WERI-Rb-1 (cell line): ENCODE data around the gene LATS2.
"Not testable (repeated sequence)": the region's sequence is repeated elsewhere in the genome, so short reads cannot be mapped to it uniquely, and the experiment has no call there.

Experiments
- DNase-seq: peaks from one replicate; pipeline ENCODE4 v3.0.0-alpha.2; 2020
- H3K27ac ChIP-seq: fragments of 250-450 bp; sonication (Bioruptor Pico); 2 replicates; pipeline ENCODE4 v1.5.1; 2020; ENCODE audit warnings: mild to moderate bottlenecking, moderate library complexity
- H3K27me3 ChIP-seq: fragments of 250-450 bp; sonication (Bioruptor Pico); 2 replicates; pipeline ENCODE4 v1.5.1; 2021; ENCODE audit warnings: mild to moderate bottlenecking, low read depth, moderate library complexity; ENCODE audit not compliant: insufficient read depth, severe bottlenecking
- H3K36me3 ChIP-seq: fragments of 250-450 bp; sonication (Bioruptor Pico); 2 replicates; pipeline ENCODE4 v1.5.1; 2020; ENCODE audit warnings: mild to moderate bottlenecking, moderate library complexity
- H3K4me3 ChIP-seq: 2 replicates; pipeline ENCODE4 v1.5.1; 2011; ENCODE audit warnings: low read depth, mild to moderate bottlenecking, control low read depth, low read length
- H3K9me3 ChIP-seq: fragments of 250-450 bp; sonication (Bioruptor Pico); 2 replicates; pipeline ENCODE4 v1.5.1; 2021; ENCODE audit warnings: mild to moderate bottlenecking, moderate library complexity; ENCODE audit not compliant: severe bottlenecking
- CTCF ChIP-seq: IDR thresholded peaks from 2 replicates; pipeline ENCODE4 v1.5.1; 2011; ENCODE audit warnings: low read depth, mild to moderate bottlenecking, control low read depth, inconsistent platforms, low read length

The LATS2 gene

GRCh38 chr13:20967340-20967739 lies 94.0 kb downstream of the LATS2 start:
- TF ChIP-seq CTCF: no peak
- no peak for DNase-seq
- no peaks in the 10 kb centered on the region for H3K36me3 ChIP-seq
- no peaks in the 10 kb centered on the region for H3K9me3 ChIP-seq
- H3K27ac ChIP-seq: no peak overlapping the region
- no peaks in the 10 kb centered on the region for H3K27me3 ChIP-seq
- H3K4me3 ChIP-seq: no peak overlapping the region

DNA sequence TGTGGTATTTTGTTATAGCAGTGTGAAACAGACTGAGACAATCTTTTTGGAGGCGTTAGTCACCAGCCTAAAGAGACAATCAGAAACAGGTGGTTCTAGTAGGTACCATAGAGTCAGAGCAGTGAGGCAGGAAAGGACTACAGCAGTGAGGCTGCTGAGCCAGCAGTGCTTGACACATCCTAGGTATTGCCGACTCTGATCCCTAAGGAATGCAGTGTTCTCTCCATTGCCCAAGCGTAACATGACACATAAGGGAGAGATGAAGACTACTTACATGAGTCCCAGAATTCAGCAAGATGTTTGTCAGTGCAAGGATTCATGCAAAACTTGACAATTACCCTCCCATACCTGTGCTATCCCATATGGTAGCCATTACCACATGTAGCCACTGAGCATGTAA lies 96.5 kb downstream of the LATS2 start:
- H3K36me3 ChIP-seq: no peaks in the 10 kb centered on the region
- no peak overlapping the region for H3K4me3 ChIP-seq
- no peak for TF ChIP-seq CTCF
- DNase-seq: no peak
- no peaks in the 10 kb centered on the region for H3K27me3 ChIP-seq
- no peak overlapping the region for H3K27ac ChIP-seq
- H3K9me3 ChIP-seq: no peaks in the 10 kb centered on the region

DNA sequence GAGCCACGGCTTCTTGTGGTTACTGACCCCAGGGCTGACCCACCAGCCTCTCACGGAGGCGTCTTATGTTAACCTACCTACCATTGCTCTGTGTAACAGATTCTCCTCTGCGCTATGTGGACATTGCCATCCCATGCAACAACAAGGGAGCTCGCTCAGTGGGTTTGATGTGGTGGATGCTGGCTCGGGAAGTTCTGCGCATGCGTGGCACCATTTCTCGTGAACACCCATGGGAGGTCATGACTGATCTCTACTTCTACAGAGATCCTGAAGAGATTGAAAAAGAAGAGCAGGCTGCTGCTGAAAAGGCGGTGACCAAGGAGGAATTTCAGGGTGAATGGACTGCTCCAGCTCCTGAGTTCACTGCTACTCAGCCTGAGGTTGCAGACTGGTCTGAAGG lies 99.7 kb downstream of the LATS2 start:
- not testable (repeated sequence) for H3K9me3 ChIP-seq, H3K4me3 ChIP-seq, H3K36me3 ChIP-seq, H3K27ac ChIP-seq, DNase-seq, H3K27me3 ChIP-seq

GRCh38 chr13:20960663-20961309 lies 100.6 kb downstream of the LATS2 start:
- Histone ChIP-seq H3K36me3 (no peaks in the 10 kb centered on the region), H3K9me3 (no peaks in the 10 kb centered on the region), H3K27ac (no peak overlapping the region), H3K27me3 (no peaks in the 10 kb centered on the region), H3K4me3 (no peak overlapping the region)
- TF ChIP-seq CTCF: no peak
- DNase-seq: no peak

DNA sequence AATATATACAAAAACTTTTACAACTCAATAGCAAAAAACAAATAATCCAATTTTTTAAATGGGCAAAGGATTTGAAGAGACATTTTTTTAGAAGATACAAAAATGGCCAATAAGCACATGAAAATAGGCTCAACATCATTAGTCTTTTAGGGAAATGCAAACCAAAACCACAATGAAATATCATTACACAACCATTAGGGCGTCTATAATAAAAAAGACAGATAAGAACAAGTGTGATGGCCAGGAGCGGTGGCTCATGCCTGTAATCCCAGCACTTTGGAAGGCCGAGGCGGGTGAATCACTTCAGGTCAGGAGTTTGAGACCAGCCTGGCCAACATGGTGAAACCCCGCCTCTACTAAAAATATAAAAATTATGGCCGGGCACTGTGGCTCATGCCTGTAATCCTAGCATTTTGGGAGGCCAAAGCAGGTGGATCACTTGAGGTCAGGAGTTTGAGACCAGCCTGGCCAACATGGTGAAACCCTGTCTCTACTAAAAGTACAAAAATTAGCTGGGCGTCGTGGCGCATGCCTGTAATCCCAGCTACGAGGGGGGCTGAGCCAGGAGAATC lies 104.3 kb downstream of the LATS2 start:
- not testable (repeated sequence) for DNase-seq, H3K9me3 ChIP-seq, H3K27me3 ChIP-seq, H3K36me3 ChIP-seq, H3K27ac ChIP-seq, H3K4me3 ChIP-seq

DNA sequence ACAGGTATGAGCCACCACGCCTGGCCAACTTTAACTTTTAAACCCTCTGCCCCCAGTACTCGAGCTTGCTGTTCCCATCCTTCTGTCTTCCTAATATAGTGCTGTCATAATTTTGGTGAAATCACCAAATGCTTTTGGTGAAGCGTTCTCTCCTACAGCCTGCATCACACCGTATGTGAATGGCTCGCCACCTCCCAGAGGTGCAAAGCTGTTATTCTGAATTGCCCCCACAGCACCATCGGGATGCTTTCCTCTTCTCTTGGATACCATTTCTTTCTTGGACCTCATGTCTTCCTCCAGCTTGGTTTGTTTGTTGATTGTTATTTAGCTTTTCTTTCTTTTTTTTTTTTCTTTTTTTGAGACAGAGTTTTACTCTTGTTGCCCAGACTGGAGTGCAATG lies 105.9 kb downstream of the LATS2 start:
- TF ChIP-seq CTCF: no peak
- H3K36me3 ChIP-seq: no peaks in the 10 kb centered on the region
- no peak for DNase-seq
- no peaks in the 10 kb centered on the region for H3K27me3 ChIP-seq
- H3K4me3 ChIP-seq: no peak overlapping the region
- H3K9me3 ChIP-seq: no peaks in the 10 kb centered on the region
- H3K27ac ChIP-seq: no peak overlapping the region

DNA sequence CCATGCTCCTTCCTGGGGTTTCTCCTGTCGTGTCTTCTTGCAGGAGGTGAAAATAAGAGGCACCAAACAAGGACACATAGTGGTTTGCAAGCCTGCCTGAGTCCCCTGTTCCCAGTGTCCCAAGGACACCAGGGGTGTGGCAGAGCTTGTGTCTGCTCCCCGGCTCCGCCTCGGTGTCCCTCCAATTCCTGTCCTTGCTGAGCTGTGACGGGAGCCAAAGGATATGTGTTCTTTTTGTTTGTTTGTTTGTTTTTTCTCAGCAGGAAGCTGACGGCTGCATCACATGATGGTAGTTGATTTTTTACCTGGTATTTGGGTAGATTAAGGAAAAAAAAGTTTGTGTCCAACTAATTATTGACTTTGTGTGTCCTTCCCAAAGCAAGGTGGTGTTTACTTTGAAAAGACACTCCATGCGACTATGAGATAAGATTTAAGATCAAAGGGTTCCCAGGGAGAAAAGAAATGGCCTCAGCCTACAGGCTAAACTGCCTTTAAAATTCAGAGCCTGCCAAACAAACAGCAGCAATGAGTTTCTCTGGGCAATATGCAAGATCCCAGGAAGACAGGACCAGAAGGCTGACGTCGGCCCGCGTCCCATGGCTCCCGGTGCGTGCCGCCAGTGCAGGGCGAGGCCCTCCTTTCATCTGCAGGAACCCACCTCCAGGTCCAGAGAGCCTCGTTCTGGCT lies 108.0 kb downstream of the LATS2 start:
- Histone ChIP-seq H3K27ac (no peak overlapping the region), H3K9me3 (no peaks in the 10 kb centered on the region), H3K27me3 (no peaks in the 10 kb centered on the region), H3K36me3 (no peaks in the 10 kb centered on the region), H3K4me3 (no peak overlapping the region)
- no peak for DNase-seq
- TF ChIP-seq CTCF: no peak
